H1 (cell line): ENCODE measurements around the gene DNAAF5. TPM values are rescaled to one million over a fixed set of nuclear protein-coding genes. Genes with fewer than 3 reads are reported as not detected.

Experiments used
- CTCF ChIA-PET: fragments of 300-600 bp; sonication (Branson Sonifier 250); formaldehyde crosslinking; loops from one replicate; lab custom pipeline; 2021; ENCODE audit not compliant: partially characterized antibody; lab: Charles Lee
- POLR2A ChIA-PET: fragments of 300-600 bp; sonication (Branson Sonifier 250); formaldehyde crosslinking; loops from one replicate; lab custom pipeline; 2021; ENCODE audit warnings: inconsistent platforms; ENCODE audit not compliant: partially characterized antibody; lab: Charles Lee
- DNase-seq, 2 experiments: peaks; one replicate each; pipeline versions ENCODE4 v3.0.0 to v3.0.0-alpha.2; 2010 to 2022; ENCODE audit warnings: low spot score in 2 of 2, low read depth in 1 of 2, mixed read lengths in 1 of 2
- FAIRE-seq: peaks from 2 replicates; lab custom pipeline; 2011; peaks lifted over from hg19 to GRCh38; lab: Jason Lieb, UNC
- H2AFZ ChIP-seq: 2 replicates; pipeline ENCODE4 v1.8.1; 2012; ENCODE audit warnings: low read length, inconsistent platforms
- H2AK5ac ChIP-seq: 2 replicates; pipeline ENCODE4 v1.6.1; 2013; ENCODE audit warnings: low read depth, low read length
- H2BK120ac ChIP-seq: replicated peaks from 2 replicates; pipeline ENCODE3; 2013; ENCODE audit warnings: low read depth, low read length, inconsistent platforms
- H2BK12ac ChIP-seq: 2 replicates; pipeline ENCODE4 v1.6.1; 2013; ENCODE audit warnings: low read depth, low read length
- H2BK15ac ChIP-seq: 2 replicates; pipeline ENCODE4 v1.6.1; 2013; ENCODE audit warnings: low read length
- H2BK20ac ChIP-seq: 2 replicates; pipeline ENCODE4 v1.6.1; 2013; ENCODE audit warnings: low read length
- H2BK5ac ChIP-seq: 2 replicates; pipeline ENCODE4 v1.6.1; 2013; ENCODE audit warnings: low read depth, low read length
- H3K14ac ChIP-seq: 2 replicates; pipeline ENCODE4 v1.6.1; 2013; ENCODE audit warnings: inconsistent platforms; ENCODE audit not compliant: insufficient read length
- H3K18ac ChIP-seq: 2 replicates; pipeline ENCODE4 v1.6.1; 2013; ENCODE audit warnings: low read length; ENCODE audit errors: extremely low read depth
- H3K23ac ChIP-seq: 2 replicates; pipeline ENCODE4 v1.6.1; 2013; ENCODE audit warnings: inconsistent platforms; ENCODE audit not compliant: insufficient read length
- H3K23me2 ChIP-seq: 2 replicates; pipeline ENCODE4 v1.6.1; 2013; ENCODE audit warnings: low read depth, low read length
- H3K27ac ChIP-seq: 2 replicates; pipeline ENCODE4 v1.6.1; 2011; ENCODE audit warnings: low read depth, low read length, inconsistent platforms
- H3K27me3 ChIP-seq, 4 experiments: replicated peaks in 1 of 4; 1 replicate in 1 of 4; 2 replicates in 3 of 4; pipeline versions ENCODE4 v1.6.1 to v1.8.1; 2011 to 2013; ENCODE audit warnings: low read length in 3 of 4, mild to moderate bottlenecking in 3 of 4, inconsistent platforms in 2 of 4, mixed read lengths in 2 of 4, moderate library complexity in 1 of 4; ENCODE audit not compliant: control insufficient read depth in 3 of 4, insufficient read depth in 3 of 4; ENCODE audit errors: extremely low read depth in 1 of 4
- H3K36me3 ChIP-seq, 4 experiments: 2 replicates each; pipeline versions ENCODE4 v1.6.1 to v1.8.1; 2011 to 2013; ENCODE audit warnings: mild to moderate bottlenecking in 4 of 4, low read length in 3 of 4, moderate library complexity in 2 of 4, control low read depth in 1 of 4, inconsistent platforms in 1 of 4; ENCODE audit not compliant: insufficient read depth in 4 of 4, control insufficient read depth in 2 of 4
- H3K4ac ChIP-seq: replicated peaks from 2 replicates; pipeline ENCODE3; 2013; ENCODE audit warnings: low read length, low read depth, mixed read lengths, inconsistent platforms; ENCODE audit not compliant: insufficient read length
- H3K4me1 ChIP-seq, 4 experiments: replicated peaks in 1 of 4; 1 replicate in 1 of 4; 2 replicates in 3 of 4; pipeline versions ENCODE4 v1.6.1 to v1.8.1; 2011 to 2013; ENCODE audit warnings: low read length in 3 of 4, inconsistent platforms in 2 of 4, mixed read lengths in 1 of 4; ENCODE audit not compliant: insufficient read depth in 4 of 4, control insufficient read depth in 3 of 4
- H3K4me2 ChIP-seq, 2 experiments: 2 replicates each; pipeline versions ENCODE4 v1.6.1 to v1.8.1; 2011 to 2013; ENCODE audit warnings: low read depth in 2 of 2, low read length in 2 of 2, control low read depth in 1 of 2, inconsistent platforms in 1 of 2, mild to moderate bottlenecking in 1 of 2; ENCODE audit not compliant: insufficient read depth in 1 of 2
- H3K4me3 ChIP-seq, 4 experiments: fragments of 200-600, 300-600 bp in 1 of 4; sonication (generic), shearing (Covaris generic), sonication (Bioruptor Twin) in 1 of 4; 2 replicates each; pipeline versions ENCODE4 v1.5.1 to v1.8.1; 2011 to 2016; ENCODE audit warnings: low read length in 4 of 4, low read depth in 3 of 4, control low read depth in 2 of 4, inconsistent platforms in 2 of 4, mild to moderate bottlenecking in 2 of 4, mixed read lengths in 1 of 4, moderate library complexity in 1 of 4; ENCODE audit not compliant: insufficient read depth in 2 of 4; ENCODE audit errors: extremely low read depth in 1 of 4
- H3K56ac ChIP-seq: replicated peaks from 2 replicates; pipeline ENCODE3; 2013; ENCODE audit warnings: low read depth, mild to moderate bottlenecking, mixed read lengths, low read length, inconsistent platforms; ENCODE audit not compliant: insufficient read length
- H3K79me1 ChIP-seq: 2 replicates; pipeline ENCODE4 v1.6.1; 2013; ENCODE audit warnings: low read depth, low read length, control low read depth
- H3K79me2 ChIP-seq, 2 experiments: 2 replicates each; pipeline versions ENCODE4 v1.6.1 to v1.8.1; 2012 to 2013; ENCODE audit warnings: low read length in 2 of 2, mild to moderate bottlenecking in 2 of 2, inconsistent platforms in 1 of 2; ENCODE audit not compliant: insufficient read depth in 2 of 2, control insufficient read depth in 1 of 2
- H3K9ac ChIP-seq, 4 experiments: replicated peaks in 1 of 4; 1 replicate in 1 of 4; 2 replicates in 3 of 4; pipeline versions ENCODE4 v1.6.1 to v1.8.1; 2011 to 2013; ENCODE audit warnings: low read depth in 3 of 4, low read length in 3 of 4, control low read depth in 2 of 4, mild to moderate bottlenecking in 2 of 4, moderate library complexity in 2 of 4, inconsistent platforms in 1 of 4; ENCODE audit errors: extremely low read depth in 1 of 4
- H3K9me3 ChIP-seq, 2 experiments: 2 replicates each; pipeline versions ENCODE4 v1.6.1 to v1.8.1; 2012 to 2013; ENCODE audit warnings: mild to moderate bottlenecking in 2 of 2, moderate library complexity in 2 of 2, control low read depth in 1 of 2, inconsistent platforms in 1 of 2, low read depth in 1 of 2, low read length in 1 of 2, mixed read lengths in 1 of 2; ENCODE audit not compliant: insufficient read depth in 2 of 2
- H4K20me1 ChIP-seq, 2 experiments: replicated peaks in 1 of 2; 2 replicates each; pipeline versions ENCODE3 to v1.8.1; 2011 to 2013; ENCODE audit warnings: inconsistent platforms in 2 of 2, low read length in 2 of 2, mild to moderate bottlenecking in 1 of 2; ENCODE audit not compliant: insufficient read depth in 2 of 2, control insufficient read depth in 1 of 2
- H4K5ac ChIP-seq: 2 replicates; pipeline ENCODE4 v1.6.1; 2013; ENCODE audit warnings: low read length, low read depth, mixed read lengths, inconsistent platforms; ENCODE audit not compliant: insufficient read length
- H4K8ac ChIP-seq: 2 replicates; pipeline ENCODE4 v1.8.0; 2013; ENCODE audit warnings: mild to moderate bottlenecking, moderate library complexity, low read length, inconsistent platforms; ENCODE audit not compliant: insufficient read depth; ENCODE audit errors: extremely low read depth
- H4K91ac ChIP-seq: replicated peaks from 2 replicates; pipeline ENCODE3; 2013; ENCODE audit warnings: low read length, mixed read lengths, inconsistent platforms; ENCODE audit not compliant: insufficient read length
- CEBPB ChIP-seq: IDR thresholded peaks from 2 replicates; pipeline ENCODE4 v1.6.1; 2012; ENCODE audit warnings: low read depth, low read length
- EGR1 ChIP-seq: IDR thresholded peaks from 2 replicates; pipeline ENCODE4 v1.6.1; 2011; ENCODE audit warnings: low read depth, low read length, borderline replicate concordance
- JUND ChIP-seq: IDR thresholded peaks from 2 replicates; pipeline ENCODE4 v1.6.1; 2011; ENCODE audit warnings: mild to moderate bottlenecking, improper control_type of control experiment, low read length
- WGBS, 2 experiments: shearing (Covaris generic) in 1 of 2; methylation state at CpG; one replicate each; pipeline versions ENCODE4 v1.1.6 to v1.1.7; 2013 to 2015; ENCODE audit warnings: low lambda C conversion rate in 2 of 2, mixed read lengths in 2 of 2, inconsistent platforms in 1 of 2, low coverage in 1 of 2, missing lambda C conversion rate in 1 of 2; ENCODE audit not compliant: insufficient replicate concordance in 2 of 2, insufficient coverage in 1 of 2, insufficient read length in 1 of 2; ENCODE audit errors: extremely low coverage in 1 of 2, missing lambda C conversion rate in 1 of 2; 5-methylcytosine and 5-hydroxymethylcytosine counted together
- polyA plus RNA-seq, 7 experiments: library from polyadenylated mRNA; depleted of rRNA in 3 of 7; stranded (reverse) in 5 of 7; unstranded in 2 of 7; fragments of >200 nt in 5 of 7; fragments of 200-250 nt in 2 of 7; gene quantifications; 1 replicate in 5 of 7; 2 replicates in 1 of 7; 4 replicates in 1 of 7; pipeline versions ENCODE4 v1.2.1 to v1.2.3, GENCODE V29; 2011 to 2013; ENCODE audit warnings: missing spikeins in 2 of 7, mixed read lengths in 2 of 7
- total RNA-seq: library from RNA; stranded (reverse); fragmentation: NEBNext Ultra II Directional; extraction: Animal tissue kit (Norgen Biotek cat#: 25700); gene quantifications from 2 replicates; pipeline ENCODE4 v1.2.1, GENCODE V29; 2021

DNAAF5 gene
- total and polyA plus RNA-seq, 2 of the 8 experiments (the other 6 are each of a cell fraction or from before 2014, with no cell fraction given) = 55.1 to 95.9 TPM

- peaks cover 9 to 16% of the 10 kb centered on the region in 2 experiments; a peak in 3 of 4 replicates for H3K9me3 ChIP-seq
- no peak overlapping the region for H3K56ac ChIP-seq
- no peak overlapping the region for H3K9ac ChIP-seq
- no peak overlapping the region for H3K18ac ChIP-seq
- peaks cover 0 to 22% (median 15%) of the 10 kb centered on the region in 4 experiments; a peak in 6 of 8 replicates for H3K36me3 ChIP-seq
- H3K14ac ChIP-seq = no peak overlapping the region
- H2AFZ ChIP-seq = no peak overlapping the region
- FAIRE-seq = no peak
- H4K5ac ChIP-seq = no peak overlapping the region
- H3K4me2 ChIP-seq = no peak overlapping the region
- peaks cover 0 to 8% of the 10 kb centered on the region in 2 experiments for H4K20me1 ChIP-seq
- H4K8ac ChIP-seq = no peak overlapping the region
- peaks cover 15% of the 10 kb centered on the region for H3K79me1 ChIP-seq
- no peak overlapping the region; the same call in 1 of the 2 replicates for H2AK5ac ChIP-seq
- H3K27me3 ChIP-seq = no peaks in the 10 kb centered on the region
- no peak overlapping the region for H3K23ac ChIP-seq
- H3K4me1 ChIP-seq = 0 out of 7 replicates have a peak, but pooled peaks cover 0 to 3% (median 0%) of the 10 kb centered on the region in 4 experiments
- no peaks in the 10 kb centered on the region for H3K23me2 ChIP-seq
- no peak overlapping the region for H3K27ac ChIP-seq
- H2BK15ac ChIP-seq = no peak overlapping the region
- WGBS, 2 experiments = 95% methylated on average over 11 of the region's 11 CpGs; no CpG with 5 or more reads in 1 of the 2 experiments
- no peak overlapping the region for H2BK12ac ChIP-seq
- no peak overlapping the region for H3K4ac ChIP-seq
- H3K79me2 ChIP-seq = peaks cover 13 to 90% of the 10 kb centered on the region in 2 experiments
- CTCF ChIA-PET = interaction anchor here (0.5 to 0.9 kb wide), 2 partner anchors 138 to 403 kb away, joined by 3 to 4 read pairs; no protein-coding TSS in a partner anchor
- TF ChIP-seq EGR1 = no peak
- no peak for TF ChIP-seq CEBPB
- no peak for TF ChIP-seq JUND
- no peak overlapping the region for H3K4me3 ChIP-seq
- no peak overlapping the region for H2BK20ac ChIP-seq
- no peak for DNase-seq
- H4K91ac ChIP-seq = no peak overlapping the region
- peak overlapping the region; percentile 40; the same call in 1 of the 2 replicates for H2BK5ac ChIP-seq
- H2BK120ac ChIP-seq = no peak overlapping the region
- POLR2A ChIA-PET = no interaction called here
These were observed 8.3 kb downstream of the DNAAF5 start for GRCh38 chr7:734808-735207.
